GM21786 (cell line): Measurements from ENCODE around the gene CYFIP1.

Source experiments
- ATAC-seq: cut with Tn5 transposase; IDR thresholded peaks from one replicate; pipeline ENCODE4 v1.9.1; 2021; ENCODE audit not compliant: unreplicated experiment

The CYFIP1 gene

DNA sequence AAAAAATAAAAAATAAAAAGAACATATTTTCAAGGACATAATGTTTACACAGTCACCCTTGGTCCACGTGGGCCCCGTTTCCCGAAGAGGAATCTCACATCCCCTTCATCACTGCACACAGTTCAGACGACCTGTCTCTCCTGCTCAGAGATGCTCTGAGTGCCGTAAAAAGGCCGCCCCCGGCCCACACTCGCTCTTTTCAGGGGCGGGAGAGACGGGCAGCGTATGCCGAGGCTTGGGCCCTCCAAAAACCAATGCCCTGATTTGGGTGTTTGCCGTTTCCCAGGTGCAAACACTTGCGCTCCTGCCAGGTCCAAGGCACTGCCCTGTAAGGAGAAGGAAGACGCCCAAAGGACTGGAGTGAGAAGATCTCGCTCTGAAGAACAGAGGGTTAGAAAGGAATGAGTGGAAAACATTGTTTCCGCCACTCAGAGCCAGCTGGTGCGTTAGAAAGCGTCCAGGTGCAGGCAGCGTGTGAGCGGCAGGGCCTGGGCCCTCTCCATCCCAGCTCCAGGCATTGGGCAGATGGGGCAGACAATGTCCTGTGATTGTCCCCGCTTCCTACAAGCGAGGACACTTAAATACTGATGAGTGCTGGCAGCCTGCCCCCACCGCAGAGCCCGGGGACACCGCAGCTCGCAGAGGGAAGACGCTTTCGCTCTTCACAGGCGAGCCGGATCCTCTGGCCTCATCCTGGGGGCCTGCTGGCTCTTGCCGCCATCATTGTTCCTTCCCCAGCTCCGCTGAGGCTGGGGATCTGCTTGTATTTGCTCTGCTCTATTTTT, 88.5 kb downstream of the CYFIP1 start:
- no peak for ATAC-seq

DNA sequence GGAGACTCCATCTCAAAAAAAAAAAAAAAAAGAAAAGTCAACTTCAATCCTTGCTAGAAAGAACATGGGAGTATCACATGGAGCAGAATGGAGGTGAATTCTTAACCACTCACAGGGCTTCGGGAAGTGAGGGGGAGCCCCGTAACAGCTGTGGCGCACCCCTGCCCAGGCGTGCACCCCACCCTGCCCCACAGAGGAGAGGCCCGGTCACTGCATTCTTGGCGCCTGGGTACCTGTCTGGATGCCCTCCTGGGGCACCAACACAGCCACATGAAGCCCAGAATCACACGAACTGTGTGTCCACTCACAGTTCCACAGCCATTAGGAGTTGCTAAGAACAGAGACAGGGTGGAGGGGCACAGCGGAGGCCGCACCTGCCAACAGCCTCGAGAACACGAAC, 89.9 kb downstream of the CYFIP1 start:
- no peak for ATAC-seq

DNA sequence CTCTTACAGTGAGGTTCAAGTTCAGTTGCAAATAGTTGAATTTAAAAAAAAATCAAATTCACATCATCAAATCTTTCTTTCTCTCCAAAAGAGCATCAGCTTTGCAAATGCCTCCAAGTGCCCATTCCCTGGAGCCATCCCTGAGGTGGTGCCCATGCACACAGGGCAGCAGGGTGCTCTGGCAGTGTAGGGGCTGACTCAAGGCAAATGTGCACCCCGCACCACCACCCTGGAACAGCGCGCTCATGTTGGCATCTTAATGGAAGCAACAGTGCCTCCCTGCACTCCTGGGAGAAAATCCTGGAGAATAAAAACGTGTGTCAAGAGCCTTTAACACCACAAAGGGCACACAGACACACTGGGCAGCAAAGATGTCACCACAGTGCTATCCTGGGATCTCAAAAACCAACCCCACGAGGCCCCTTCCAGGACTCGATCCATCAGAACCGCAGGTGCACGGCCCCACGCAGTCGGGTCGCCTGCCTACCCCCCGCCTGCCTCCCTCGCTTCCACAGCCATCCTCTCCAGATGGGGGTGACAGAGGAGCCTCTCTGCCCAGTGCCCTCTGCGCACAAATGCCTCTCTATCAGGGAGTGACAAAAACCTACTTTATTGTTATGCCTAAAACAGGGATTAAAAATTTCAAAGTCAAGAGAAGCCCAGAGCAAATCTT, 90.9 kb downstream of the CYFIP1 start:
- ATAC-seq = no peak

DNA sequence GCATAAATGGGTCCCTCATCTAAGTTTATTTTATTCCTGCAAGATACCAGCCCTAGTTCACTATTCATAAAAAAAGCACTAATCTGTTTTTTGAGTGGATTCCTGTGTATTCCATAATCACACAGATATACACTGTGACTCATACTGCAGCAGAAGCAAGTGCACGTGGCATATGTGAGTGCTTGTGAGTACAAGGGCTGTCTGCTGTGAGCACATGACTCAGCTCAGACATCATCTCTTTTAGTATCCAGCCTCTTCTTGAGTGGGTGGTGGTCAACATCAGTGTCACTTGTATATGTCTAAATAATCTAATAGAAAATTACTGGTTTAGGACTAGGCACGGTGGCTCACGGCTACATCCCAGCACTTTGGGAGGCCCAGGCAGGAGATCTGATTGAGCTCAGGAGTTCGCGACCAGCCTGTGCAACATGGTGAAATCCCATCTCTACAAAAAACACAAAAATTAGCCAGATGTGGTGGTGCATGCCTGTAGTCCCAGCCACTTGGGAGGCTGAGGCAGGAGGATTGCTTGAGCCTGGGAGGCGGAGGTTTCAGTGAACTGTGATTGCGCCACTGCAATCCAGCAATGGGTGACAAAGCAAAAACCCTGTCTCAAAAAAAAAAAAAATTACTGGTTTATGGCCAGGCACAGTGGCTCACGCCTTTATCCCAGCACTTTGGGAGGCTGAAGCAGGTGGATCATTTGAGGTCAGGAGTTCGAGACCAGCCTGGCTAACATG, 91.9 kb downstream of the CYFIP1 start:
- ATAC-seq = no peak

DNA sequence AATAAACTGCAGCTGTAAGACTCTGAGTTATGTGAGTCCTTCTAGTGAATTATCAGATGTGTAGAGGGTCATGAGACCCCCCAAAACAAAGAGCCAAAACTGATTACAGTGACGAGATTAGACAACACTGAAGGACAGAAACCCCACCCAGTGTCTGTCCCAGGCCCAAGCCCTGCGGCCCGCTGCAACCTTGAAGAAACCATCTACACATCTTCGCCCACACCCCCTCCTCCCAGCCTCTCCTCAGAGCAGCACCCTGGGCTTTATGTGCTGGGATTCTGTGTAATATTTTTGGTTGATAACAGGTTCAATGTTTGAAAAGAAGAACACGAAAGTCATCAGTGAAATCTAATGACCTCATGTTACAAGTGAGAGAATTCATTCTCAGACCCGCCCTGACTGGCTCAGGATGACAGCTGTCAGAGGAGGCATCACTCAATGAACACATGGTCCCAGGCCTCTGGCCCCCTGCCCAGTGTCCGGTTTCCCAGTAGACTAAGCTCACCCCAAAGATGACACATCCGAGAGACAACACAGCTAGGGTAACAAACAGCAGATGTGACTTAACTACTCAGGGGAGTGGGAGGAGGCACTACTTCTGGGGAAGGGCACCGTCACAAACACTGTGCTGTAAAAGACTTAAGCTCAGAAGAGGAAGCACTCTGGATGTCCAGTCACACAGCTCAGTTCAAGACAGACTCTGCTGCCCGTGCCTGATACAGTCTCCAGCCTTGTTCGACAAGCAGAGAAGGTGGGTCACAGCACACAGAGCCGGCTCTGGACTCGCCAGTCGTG, 92.8 kb downstream of the CYFIP1 start:
- no peak for ATAC-seq

DNA sequence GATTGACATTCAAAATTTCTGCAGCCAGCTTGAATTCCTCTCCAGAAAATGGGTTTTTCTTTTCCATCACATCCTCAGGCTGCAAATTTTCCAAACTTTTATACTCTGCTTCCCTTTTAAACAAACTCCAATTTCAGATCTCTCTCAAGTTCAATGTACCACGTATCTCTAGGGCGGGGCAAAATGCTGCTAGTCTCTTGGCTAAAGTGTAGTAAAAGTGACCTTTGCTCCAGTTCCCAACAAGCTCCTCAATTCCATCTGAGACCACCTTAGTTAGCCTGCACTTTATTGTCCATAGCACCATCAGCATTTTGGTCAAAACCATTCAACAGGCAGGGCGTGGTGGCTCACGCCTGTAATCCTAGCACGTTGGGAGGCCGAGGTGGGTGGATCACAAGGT, 95.0 kb downstream of the CYFIP1 start:
- ATAC-seq = no peak

DNA sequence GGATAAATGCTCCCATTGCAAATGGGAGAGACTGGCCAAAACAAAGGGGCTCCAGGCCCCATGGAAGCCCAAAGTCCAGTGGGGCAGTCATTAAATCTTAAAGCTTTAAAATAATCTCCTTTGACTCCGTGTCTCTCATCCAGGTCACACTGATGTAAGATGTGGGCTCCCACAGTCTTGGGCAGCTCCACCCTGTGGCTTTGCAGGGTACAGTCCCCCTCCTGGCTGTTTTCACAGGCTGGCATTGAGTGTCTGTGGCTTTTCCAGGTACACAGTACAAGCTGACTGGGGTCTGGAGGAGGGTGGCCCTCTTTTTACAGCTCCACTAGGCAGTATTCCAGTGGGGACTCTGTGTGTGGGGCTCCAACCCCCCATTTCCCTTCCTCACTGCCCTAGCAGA, 95.8 kb downstream of the CYFIP1 start:
- no peak for ATAC-seq

DNA sequence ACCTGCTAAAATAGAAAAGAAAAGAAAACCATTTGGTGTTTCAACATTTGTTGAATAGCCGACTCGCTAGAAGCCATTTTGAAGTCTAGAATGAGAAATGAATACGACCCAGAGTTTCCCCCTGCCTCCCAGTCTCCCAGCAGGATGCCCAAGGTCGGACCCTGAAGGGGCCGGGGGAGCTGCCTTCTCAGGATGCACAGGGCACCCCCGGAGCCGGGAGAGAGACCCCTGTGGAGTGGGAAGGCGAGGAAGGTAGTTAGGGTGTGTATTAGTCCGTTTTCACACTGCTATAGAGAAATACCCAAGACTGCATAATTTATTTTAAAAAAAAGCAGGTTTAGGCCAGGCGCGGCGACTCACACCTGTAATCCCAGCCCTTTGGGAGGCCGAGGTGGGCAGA, 97.0 kb downstream of the CYFIP1 start:
- no peak for ATAC-seq

DNA sequence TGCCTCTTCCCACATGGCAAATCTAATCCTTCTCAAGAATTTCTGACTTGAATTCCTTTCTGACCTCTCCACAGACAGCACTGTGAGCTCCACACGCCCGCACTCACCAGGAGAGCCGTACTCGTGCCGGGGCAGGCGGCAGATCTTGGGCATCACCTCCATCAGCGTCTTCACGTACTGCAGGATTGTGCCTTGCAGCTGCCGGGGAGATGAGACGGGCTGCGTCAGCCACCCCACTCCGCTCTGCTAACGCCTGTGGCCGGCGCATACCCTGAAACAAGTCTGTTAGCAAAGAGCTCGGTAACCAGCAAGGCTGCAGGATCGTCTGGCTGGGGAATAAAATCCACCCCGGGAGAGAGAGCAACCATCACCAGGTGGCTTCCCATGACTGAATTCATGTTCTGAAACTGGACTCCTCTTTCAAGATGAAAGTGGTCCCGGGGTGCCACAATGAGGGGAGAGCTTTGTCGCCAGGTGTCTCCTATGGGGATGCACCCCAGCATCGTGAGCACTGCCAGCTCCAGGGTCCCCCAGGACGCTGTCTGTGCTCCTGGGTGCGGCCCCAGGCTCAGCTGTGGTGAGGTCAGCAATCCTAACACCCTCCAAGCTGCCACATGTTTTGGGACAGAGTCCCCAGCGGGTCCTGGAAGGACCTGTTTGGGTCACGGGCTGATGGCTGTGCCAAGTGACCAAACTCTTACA, 98.3 kb downstream of the CYFIP1 start:
- ATAC-seq = no peak

DNA sequence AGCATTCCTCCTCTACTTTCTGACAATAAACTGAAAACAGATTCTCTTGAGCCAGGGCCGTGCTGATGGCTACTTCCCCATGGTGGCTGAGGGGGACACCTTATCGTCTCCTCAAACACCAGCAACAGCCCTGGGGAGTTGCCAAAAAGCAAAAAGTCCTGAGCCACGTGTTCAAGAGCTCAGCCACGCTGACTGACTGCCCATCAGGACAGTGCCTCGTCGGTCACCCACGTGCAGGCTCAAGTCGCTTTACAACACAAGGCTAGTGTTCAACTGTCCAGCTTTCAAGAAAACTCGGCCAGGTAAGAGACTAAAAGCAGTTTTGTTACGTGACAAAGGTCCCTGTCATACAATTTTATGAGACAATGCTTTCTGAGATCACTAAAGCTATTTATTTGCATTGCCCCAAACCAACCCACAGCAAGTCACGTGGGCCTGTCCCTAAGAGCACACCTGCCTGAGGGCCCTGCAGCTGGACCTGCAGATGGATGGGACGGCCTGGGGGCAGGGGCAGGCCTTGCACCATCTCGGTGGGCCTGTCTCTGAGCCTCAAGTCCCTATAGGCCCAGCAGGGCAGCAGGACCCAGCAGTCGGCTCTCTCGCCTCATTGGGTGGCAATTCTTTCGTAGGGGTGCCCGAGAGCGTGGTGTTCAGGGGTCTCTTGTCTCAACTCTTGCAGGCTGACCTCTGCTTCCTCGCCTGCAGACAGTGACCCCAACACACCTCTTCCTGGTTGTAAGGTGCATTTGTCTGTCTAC, 99.0 kb downstream of the CYFIP1 start:
- ATAC-seq = no peak

DNA sequence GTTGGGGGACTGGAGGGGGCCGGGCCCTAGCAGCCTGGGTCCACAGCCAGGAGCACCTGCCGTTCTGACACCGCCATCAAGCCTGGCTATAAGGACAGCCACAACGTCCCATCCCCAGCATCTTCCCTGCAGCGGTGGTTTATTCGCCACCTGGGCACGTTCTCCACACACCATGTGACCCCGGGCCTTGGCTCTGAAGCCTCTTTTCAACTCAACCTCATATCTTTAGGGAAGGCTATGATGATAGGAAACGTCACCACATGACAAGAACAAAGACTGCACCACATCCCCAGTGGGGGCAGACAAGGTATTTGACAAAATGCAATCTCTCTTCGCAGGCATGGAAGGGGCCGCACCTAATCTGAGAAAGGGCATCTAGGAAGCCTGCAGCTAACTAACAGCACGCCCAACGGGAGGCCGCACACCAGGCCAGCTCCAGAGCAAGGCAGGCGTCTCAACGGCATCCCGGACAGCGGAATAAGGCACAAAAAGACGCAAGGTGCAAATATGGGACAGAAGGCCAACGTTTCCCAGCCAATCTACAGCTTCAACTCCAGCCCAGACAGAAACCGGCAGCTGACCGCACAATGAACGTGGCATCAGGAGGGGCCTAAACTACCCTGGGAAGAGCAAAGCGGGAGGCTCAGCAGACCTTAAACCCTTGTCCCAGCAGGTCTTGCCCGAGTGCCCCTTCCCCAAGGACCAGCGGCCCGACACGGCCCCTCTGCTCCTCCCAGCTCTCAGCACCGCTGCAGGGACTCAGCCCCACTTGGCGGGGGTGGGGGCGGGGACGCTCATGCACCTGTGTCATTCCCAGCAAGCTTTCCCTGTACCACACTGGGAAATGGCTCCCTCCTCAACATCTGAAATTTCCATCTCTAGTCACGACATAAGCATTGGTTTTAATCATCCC, 99.8 kb downstream of the CYFIP1 start:
- ATAC-seq = no peak

DNA sequence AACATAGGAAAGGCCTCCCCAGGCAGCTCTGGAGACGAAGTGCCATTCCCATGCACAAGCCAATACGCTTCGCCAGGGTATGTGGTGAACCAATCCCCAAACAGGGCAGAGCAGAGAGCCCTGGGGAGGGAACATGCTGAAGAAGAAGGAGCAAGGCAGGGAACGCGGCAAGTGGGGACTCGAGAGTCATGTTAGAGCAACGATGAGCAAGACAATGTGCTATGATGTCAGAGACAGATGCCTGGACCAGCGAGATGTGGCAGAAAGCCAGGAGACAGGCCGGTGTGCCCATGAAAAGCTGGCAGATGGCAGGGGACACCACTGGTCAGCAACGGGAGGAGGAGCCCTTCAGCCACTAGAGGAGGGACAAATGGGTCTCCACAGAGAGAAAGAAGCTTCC, 102.1 kb downstream of the CYFIP1 start:
- ATAC-seq = no peak

DNA sequence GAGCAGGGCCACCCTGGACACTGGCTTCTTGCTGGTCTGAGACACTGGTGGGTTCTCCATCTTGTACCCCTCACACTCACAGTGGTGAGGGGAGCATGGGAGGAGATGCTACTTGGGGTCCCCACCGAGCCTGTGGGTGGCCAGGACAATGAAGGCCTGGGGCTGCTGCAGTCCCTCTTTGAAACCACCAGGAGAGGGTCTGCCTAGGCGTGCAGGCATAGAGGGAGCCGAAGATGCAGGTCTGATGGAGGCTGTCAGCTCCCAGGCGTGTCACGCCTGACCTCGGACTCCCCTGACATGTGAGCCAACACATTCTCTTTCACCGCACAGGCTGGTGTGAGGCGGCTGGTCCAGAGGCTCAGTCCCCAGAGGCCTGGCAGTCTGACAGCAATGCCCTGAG, 102.6 kb downstream of the CYFIP1 start:
- ATAC-seq = no peak

DNA sequence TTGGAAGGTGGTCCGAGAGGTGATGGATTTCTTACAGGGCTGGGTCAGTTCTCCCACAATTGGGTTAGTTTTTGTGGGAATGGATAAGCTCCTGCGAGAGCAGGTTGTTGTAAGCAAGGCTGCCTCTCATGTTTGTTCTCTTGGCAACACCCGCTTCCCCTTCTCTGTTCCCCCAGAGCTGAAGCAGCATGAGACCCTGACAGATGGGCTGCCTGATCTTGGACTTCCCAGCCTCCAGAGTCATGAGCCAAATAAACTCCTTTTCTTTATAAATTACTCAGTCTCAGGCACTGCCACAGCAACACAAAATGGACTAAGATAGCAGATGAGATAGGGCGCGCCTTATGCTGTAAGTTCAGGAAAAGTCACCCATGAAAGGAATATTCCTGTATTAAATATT, 103.1 kb downstream of the CYFIP1 start:
- no peak for ATAC-seq

DNA sequence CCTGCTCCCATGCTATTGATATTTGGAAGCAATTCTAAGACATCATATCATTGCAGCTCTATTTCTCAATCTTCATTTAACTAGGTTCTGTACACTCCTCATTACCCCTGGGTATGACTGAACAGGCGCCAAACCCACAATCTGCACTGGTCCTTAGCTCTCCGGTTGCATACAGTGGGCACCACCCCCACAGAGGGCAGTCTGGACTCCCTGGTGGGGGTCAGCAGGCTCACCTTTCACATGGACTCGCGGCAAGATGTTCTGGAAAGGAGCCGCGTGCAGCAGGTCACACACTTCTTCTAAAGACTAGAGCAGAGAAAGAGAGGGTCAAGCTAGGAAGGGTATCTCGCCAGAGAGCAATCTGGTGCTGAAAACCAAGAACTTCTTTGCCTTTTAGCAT, 105.2 kb downstream of the CYFIP1 start:
- no peak for ATAC-seq

DNA sequence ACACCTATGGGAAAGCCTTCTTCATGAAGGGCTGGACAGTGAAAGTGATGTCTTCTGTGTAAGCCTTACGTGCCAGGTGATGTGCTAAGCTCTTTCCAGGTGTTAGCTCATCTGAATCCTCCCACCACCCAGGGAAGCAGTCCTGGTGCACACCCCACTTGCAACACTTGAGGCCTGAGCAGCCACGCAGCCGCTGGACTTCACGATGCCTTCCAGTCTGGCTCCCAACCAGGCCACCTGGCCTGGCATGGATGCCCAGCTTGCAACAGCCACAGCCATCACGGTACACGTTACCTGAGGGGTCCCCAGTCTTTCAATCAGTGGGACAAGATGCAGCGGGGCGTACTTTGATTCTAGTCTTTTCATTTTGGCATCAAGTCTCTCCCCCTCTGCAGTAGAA, 105.9 kb downstream of the CYFIP1 start:
- no peak for ATAC-seq

DNA sequence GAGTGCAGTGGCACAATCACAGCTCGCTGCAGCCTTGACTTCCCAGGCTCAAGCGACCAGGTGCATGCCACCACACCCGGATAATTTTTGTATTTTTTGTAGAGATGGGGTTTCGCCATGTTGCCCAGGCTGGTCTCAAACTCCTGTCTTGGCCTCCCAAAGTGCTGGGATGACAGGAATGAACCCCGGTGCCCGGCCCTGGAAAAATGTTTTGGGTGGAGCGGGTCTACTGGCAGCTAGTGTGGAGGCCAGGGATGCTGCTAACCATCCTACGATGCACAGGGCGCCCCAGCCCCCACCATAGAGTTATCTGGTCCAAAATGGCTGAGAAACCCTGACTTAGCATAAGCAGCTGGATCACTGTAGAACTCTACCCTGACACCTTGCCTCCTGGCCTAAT, 106.3 kb downstream of the CYFIP1 start:
- no peak for ATAC-seq

DNA sequence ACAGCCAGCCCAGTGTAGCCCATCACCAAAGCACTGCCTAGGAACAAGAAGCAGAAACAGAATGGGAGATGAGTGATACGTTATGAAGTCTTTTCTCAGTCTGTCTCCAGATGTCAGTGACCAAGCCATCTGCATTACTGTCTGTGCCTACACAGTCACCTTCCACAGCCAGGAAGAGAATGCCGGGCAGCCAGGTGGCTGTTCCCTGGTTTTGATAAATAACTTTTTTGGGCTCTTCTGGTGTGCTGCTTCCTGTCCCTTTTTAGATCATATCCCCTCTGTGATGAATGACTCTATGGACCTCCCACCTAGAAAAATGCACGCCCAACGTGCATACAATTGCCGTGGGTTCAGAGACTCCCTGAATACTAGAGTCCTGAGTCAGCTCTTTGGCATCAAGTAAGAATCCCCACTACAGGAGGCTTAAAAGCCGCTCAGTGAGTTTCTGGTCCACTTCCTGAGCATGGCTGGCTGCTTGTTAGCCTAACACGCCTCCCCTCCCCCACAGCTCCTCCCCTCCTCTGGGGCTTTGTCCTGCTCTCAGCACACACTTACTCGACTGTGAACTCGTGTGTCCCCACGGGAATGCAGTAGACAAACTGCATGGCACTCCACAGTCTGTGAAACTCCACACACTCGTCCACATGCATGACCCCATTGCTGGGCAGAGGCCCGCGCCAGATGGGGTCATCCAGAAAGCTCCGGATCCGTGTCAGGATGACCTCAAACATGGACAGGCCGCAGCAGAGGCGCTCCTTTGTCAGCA, 107.0 kb downstream of the CYFIP1 start:
- no peak for ATAC-seq
